Panc1 (cell line): ENCODE measurements around the gene YBX1.
"Not testable (repeated sequence)": the region's sequence is repeated elsewhere in the genome, so short reads cannot be mapped to it uniquely, and the experiment has no call there.

Experiments
- CTCF ChIP-seq: fragments of 450-650 bp; IDR thresholded peaks from 2 replicates; pipeline ENCODE4 v1.5.1; 2017; ENCODE audit warnings: mild to moderate bottlenecking
- POLR2AphosphoS5 ChIP-seq: IDR thresholded peaks from 2 replicates; pipeline ENCODE4 v1.6.1; 2012; ENCODE audit warnings: mild to moderate bottlenecking, low read depth, low read length, moderate library complexity

DNA sequence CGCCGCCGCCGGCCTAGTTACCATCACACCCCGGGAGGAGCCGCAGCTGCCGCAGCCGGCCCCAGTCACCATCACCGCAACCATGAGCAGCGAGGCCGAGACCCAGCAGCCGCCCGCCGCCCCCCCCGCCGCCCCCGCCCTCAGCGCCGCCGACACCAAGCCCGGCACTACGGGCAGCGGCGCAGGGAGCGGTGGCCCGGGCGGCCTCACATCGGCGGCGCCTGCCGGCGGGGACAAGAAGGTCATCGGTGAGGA lies 193 bp downstream of the YBX1 start:
- not testable (repeated sequence) for TF ChIP-seq CTCF, POLR2AphosphoS5
